GM12878 (cell line): ENCODE results near the gene SLC12A7. TPM values are rescaled to one million over a fixed set of nuclear protein-coding genes. Genes with fewer than 3 reads are reported as not detected.

Source experiments
- ATAC-seq: fragments of 200-7000 bp; cut with Tn5 transposase; 3 replicates; pipeline ENCODE4 v1.9.1; 2020; ENCODE audit warnings: mild to moderate bottlenecking, moderate library complexity
- BruUV-seq: library from RNA; stranded (reverse); fragments of 400-500 nt; replicated peaks from 2 replicates; lab custom pipeline; 2021; lab: Mats Ljungman, UMichigan
- CTCF ChIA-PET: fragments of 300-600 bp; sonication (Branson Sonifier 250); formaldehyde crosslinking; extraction: SDS; loops from one replicate; lab custom pipeline; 2021; ENCODE audit warnings: inconsistent platforms; lab: Yijun Ruan, JAX
- POLR2A ChIA-PET: fragments of 350-600 bp; formaldehyde crosslinking; extraction: SDS; loops from one replicate; lab custom pipeline; 2021; ENCODE audit warnings: inconsistent platforms; lab: Charles Lee
- RAD21 ChIA-PET: fragments of 300-600 bp; sonication (Branson Sonifier 250); formaldehyde crosslinking; loops from one replicate; lab custom pipeline; 2023; ENCODE audit warnings: antibody characterized with exemption; ENCODE audit not compliant: unreplicated experiment; lab: Charles Lee
- SMC1A ChIA-PET: fragments of 300-600 bp; sonication (Branson Sonifier 250); formaldehyde crosslinking; loops from one replicate; lab custom pipeline; 2023; ENCODE audit not compliant: unreplicated experiment, uncharacterized antibody; lab: Charles Lee
- DNase-seq: peaks from one replicate; pipeline ENCODE4 v3.0.0-alpha.2; 2011; ENCODE audit warnings: low read depth, low spot score
- FAIRE-seq: peaks from 3 replicates; lab custom pipeline; 2011; peaks lifted over from hg19 to GRCh38; lab: Jason Lieb, UNC
- H2AFZ ChIP-seq: 2 replicates; pipeline ENCODE4 v1.6.0; 2011; ENCODE audit warnings: low read depth, low read length, control low read depth; ENCODE audit not compliant: control insufficient read depth
- H3K27ac ChIP-seq: 2 replicates; pipeline ENCODE4 v1.5.1; 2011; ENCODE audit warnings: control low read depth; ENCODE audit not compliant: control insufficient read depth, insufficient read depth
- H3K27me3 ChIP-seq, 2 experiments: replicated peaks in 1 of 2; 2 replicates each; pipeline versions ENCODE4 v1.6.0 to v1.6.1; 2011; ENCODE audit warnings: low read length in 1 of 2; ENCODE audit not compliant: control insufficient read depth in 2 of 2, insufficient read depth in 2 of 2
- H3K36me3 ChIP-seq, 2 experiments: 2 replicates each; pipeline ENCODE4 v1.5.1; 2011; ENCODE audit warnings: low read length in 1 of 2; ENCODE audit not compliant: control insufficient read depth in 2 of 2, insufficient read depth in 2 of 2
- H3K4me1 ChIP-seq: 2 replicates; pipeline ENCODE4 v1.6.1; 2011; ENCODE audit warnings: mild to moderate bottlenecking, low read length, moderate library complexity, mixed read lengths; ENCODE audit not compliant: control insufficient read depth, insufficient read depth
- H3K4me2 ChIP-seq: 2 replicates; pipeline ENCODE4 v1.6.0; 2011; ENCODE audit warnings: control low read depth; ENCODE audit not compliant: control insufficient read depth, insufficient read depth
- H3K4me3 ChIP-seq: fragments of 200-600 bp; sonication (generic); 2 replicates; pipeline ENCODE4 v1.5.1; 2016
- H3K79me2 ChIP-seq: 2 replicates; pipeline ENCODE4 v1.6.0; 2011; ENCODE audit warnings: low read length; ENCODE audit not compliant: control insufficient read depth, insufficient read depth
- H3K9ac ChIP-seq: 2 replicates; pipeline ENCODE4 v1.8.0; 2011; ENCODE audit warnings: low read length, control low read depth, mixed read lengths; ENCODE audit not compliant: control insufficient read depth, insufficient read depth
- H3K9me3 ChIP-seq: replicated peaks from 3 replicates; pipeline ENCODE4 v1.5.1; 2011; ENCODE audit warnings: mild to moderate bottlenecking, low read length; ENCODE audit not compliant: control insufficient read depth, insufficient read depth
- H4K20me1 ChIP-seq: 2 replicates; pipeline ENCODE4 v1.6.0; 2011; ENCODE audit not compliant: control insufficient read depth, insufficient read depth
- BHLHE40 ChIP-seq, 2 experiments: fragments of 450-650 bp in 1 of 2; IDR thresholded peaks; 2 replicates each; pipeline ENCODE4 v1.6.1; 2011 to 2017; ENCODE audit warnings: low read depth in 2 of 2, borderline replicate concordance in 1 of 2, improper control_type of control experiment in 1 of 2, low read length in 1 of 2, mild to moderate bottlenecking in 1 of 2
- CBFB ChIP-seq: IDR thresholded peaks from 2 replicates; pipeline ENCODE4 v1.6.1; 2016; ENCODE audit warnings: antibody characterized with exemption, low read depth
- CTCF ChIP-seq, 3 experiments: IDR thresholded peaks in 2 of 3; conservative IDR thresholded peaks in 1 of 3; 2 replicates each; pipeline ENCODE4 v1.5.1; 2011; ENCODE audit warnings: low read depth in 3 of 3, low read length in 3 of 3, mild to moderate bottlenecking in 3 of 3, control low read depth in 2 of 3, moderate library complexity in 2 of 3, inconsistent platforms in 1 of 3, mixed read lengths in 1 of 3; ENCODE audit not compliant: control insufficient read depth in 2 of 3, insufficient read depth in 1 of 3; ENCODE audit errors: extremely low read depth in 1 of 3
- EGR1 ChIP-seq, 2 experiments: IDR thresholded peaks; 1 replicate in 1 of 2; 2 replicates in 1 of 2; pipeline ENCODE4 v1.6.1; 2011 to 2012; ENCODE audit warnings: low read depth in 2 of 2, low read length in 2 of 2, borderline replicate concordance in 1 of 2, mild to moderate bottlenecking in 1 of 2, moderate library complexity in 1 of 2
- POLR2A ChIP-seq: IDR thresholded peaks from 2 replicates; pipeline ENCODE4 v1.6.1; 2011; ENCODE audit warnings: low read depth, mild to moderate bottlenecking, low read length
- RCOR1 ChIP-seq: conservative IDR thresholded peaks from 2 replicates; pipeline ENCODE4 v1.6.1; 2012; ENCODE audit warnings: low read depth, low read length, improper control_type of control experiment
- RUNX3 ChIP-seq: IDR thresholded peaks from 2 replicates; pipeline ENCODE4 v1.6.1; 2012; ENCODE audit warnings: low read length, inconsistent platforms
- SUZ12 ChIP-seq: fragments of 200-600 bp; sonication (generic); IDR thresholded peaks from one replicate; pipeline ENCODE4 v1.6.1; 2018; ENCODE audit warnings: antibody characterized with exemption, mild to moderate bottlenecking; ENCODE audit not compliant: unreplicated experiment
- WGBS: methylation state at CpG from one replicate; pipeline ENCODE4 v1.1.6; 2016; ENCODE audit warnings: low lambda C conversion rate; ENCODE audit not compliant: insufficient replicate concordance, insufficient coverage; ENCODE audit errors: missing lambda C conversion rate; 5-methylcytosine and 5-hydroxymethylcytosine counted together
- in situ Hi-C: fragments of 300-500 bp; cut with MboI; formaldehyde crosslinking; loops from 9 replicates; pipeline ENCODE4 v1.14.3; 2018; ENCODE audit warnings: mixed read lengths
- intact Hi-C: fragments of 100-400 bp; cut with micrococcal nuclease; formaldehyde crosslinking; loops from one replicate; pipeline ENCODE4 v1.14.2; 2022; ENCODE audit not compliant: unreplicated experiment
- polyA plus RNA-seq, 11 experiments: library from polyadenylated mRNA; depleted of rRNA in 4 of 11; unstranded in 6 of 11; stranded (reverse) in 5 of 11; fragments of >200 nt; fragmentation: Nextera tagmentation in 4 of 11; fragmentation: Illumina TruSeq in 1 of 11; extraction: Ambion mirVana in 4 of 11; extraction: Trizol in 1 of 11; gene quantifications; 1 replicate in 1 of 11; 2 replicates in 10 of 11; pipeline versions ENCODE4 v1.2.1 to v1.2.3, GENCODE V29; 2011 to 2016; ENCODE audit warnings: inconsistent platforms in 2 of 11, missing spikeins in 2 of 11, low read depth in 1 of 11
- total RNA-seq, 4 experiments: library from RNA; depleted of rRNA in 3 of 4; stranded (reverse); fragments of >200 nt in 3 of 4; fragmentation: Illumina TruSeq in 1 of 4; extraction: Trizol in 1 of 4; gene quantifications; 2 replicates each; pipeline versions ENCODE4 v1.2.1 to v1.2.3, GENCODE V29; 2013 to 2021

Gene SLC12A7
- total and polyA plus RNA-seq, 10 of the 15 experiments (the other 5 are each of a cell fraction or from before 2014, with no cell fraction given) = 0.10 to 10.0 (median 2.9) TPM

GRCh38 chr5:1009359-1010180 lies 102.3 kb downstream of the SLC12A7 start:
- Histone ChIP-seq H3K36me3 (no peaks in the 10 kb centered on the region), H3K27ac (no peak overlapping the region), H2AFZ (no peak overlapping the region), H3K4me1 (no peaks in the 10 kb centered on the region), H3K9me3 (no peaks in the 10 kb centered on the region), H3K9ac (no peak overlapping the region), H3K4me3 (no peak overlapping the region), H3K27me3 (peaks cover 7 to 11% of the 10 kb centered on the region in 2 experiments; a peak in 3 of 4 replicates), H4K20me1 (no peaks in the 10 kb centered on the region), H3K79me2 (no peaks in the 10 kb centered on the region), H3K4me2 (0 out of 2 replicates have a peak overlapping the region, but pooled peaks have one; percentile 9)
- in situ Hi-C loops = loop anchor here (5.0 kb wide), 1 partner anchor 93 kb away; no protein-coding TSS in a partner anchor
- ATAC-seq (no peak), DNase-seq (no peak), FAIRE-seq (no peak)
- ChIA-PET SMC1A (no interaction called here), POLR2A (no interaction called here), RAD21 (interaction anchor here (1.1 to 1.5 kb wide), 2 partner anchors 86 to 131 kb away, joined by 3 to 6 read pairs; no protein-coding TSS in a partner anchor), CTCF (interaction anchor here (1.1 to 2.1 kb wide), 4 partner anchors 14 to 644 kb away, joined by 3 to 15 read pairs (median 5); no protein-coding TSS in a partner anchor)
- intact Hi-C loops = loop anchor here (10.0 kb wide), 1 partner anchor 135 kb away; no protein-coding TSS in a partner anchor
- TF ChIP-seq RCOR1 (no peak), SUZ12 (peak; percentile 81)
- WGBS = 37% methylated on average over 55 of the region's 70 CpGs
- BruUV-seq = no TSS peak

GRCh38 chr5:1008451-1009358 lies 103.2 kb downstream of the SLC12A7 start, which contains the start of gene NKD2:
Gene NKD2, plus strand, starts transcription at chr5:1008802. Its CDS starts 256 bp downstream, at chr5:1009058.
- no peaks in the 10 kb centered on the region for H3K4me1 ChIP-seq
- H2AFZ ChIP-seq = no peak within 1 kb of the TSS; the same call in 1 of the 2 replicates
- CTCF ChIA-PET = no interaction called here
- in situ Hi-C loops = no loop called here
- no peaks in the 10 kb centered on the region for H4K20me1 ChIP-seq
- RAD21 ChIA-PET = no interaction called here
- intact Hi-C loops = no loop called here
- ATAC-seq (peak; percentile 76), FAIRE-seq (no peak), DNase-seq (no peak)
- no peaks in the 10 kb centered on the region for H3K36me3 ChIP-seq
- H3K79me2 ChIP-seq = no peaks in the 10 kb centered on the region
- SMC1A ChIA-PET = no interaction called here
- H3K4me3 ChIP-seq = no peak within 1 kb of the TSS
- H3K9me3 ChIP-seq = no peaks in the 10 kb centered on the region
- WGBS = 4% methylated on average over 20 of the region's 108 CpGs
- H3K27ac ChIP-seq = no peak within 1 kb of the TSS
- no TSS peak for BruUV-seq
- H3K9ac ChIP-seq = no peak within 1 kb of the TSS
- peaks cover 7 to 11% of the 10 kb centered on the region in 2 experiments; a peak in 3 of 4 replicates for H3K27me3 ChIP-seq
- POLR2A ChIA-PET = no interaction called here
- H3K4me2 ChIP-seq = 0 out of 2 replicates have a peak within 1 kb of the TSS, but pooled peaks have one; percentile 17
- TF ChIP-seq CBFB (no peak), POLR2A (peak; percentile 46; the same call in 1 of the 2 replicates), RUNX3 (peak; percentile 24; the same call in 1 of the 2 replicates), EGR1 (IDR thresholded peaks at IDR 0.05; ENCODE audit: borderline replicate concordance in 1 of 2, low read depth in 2 of 2, low read length in 2 of 2) (peak in 1 of 2 experiments; percentile 49; a peak in 1 of 3 replicates), CTCF (IDR thresholded peaks at IDR 0.05 in 2 of 3, conservative IDR thresholded peaks at IDR 0.05 in 1 of 3; ENCODE audit: control insufficient read depth in 2 of 3, extremely low read depth in 1 of 3, insufficient read depth in 1 of 3, low read depth in 3 of 3, low read length in 3 of 3) (peak; percentile 33 to 44 (median 43); a peak in 5 of 6 replicates), BHLHE40 (IDR thresholded peaks at IDR 0.05; ENCODE audit: borderline replicate concordance in 1 of 2, low read depth in 2 of 2, low read length in 1 of 2) (0 out of 4 replicates have a peak, but pooled peaks of 1 of the 2 experiments have one; percentile 38)
